HuH-7 (cell line): Measurements from ENCODE around the gene SLC2A11.

Experiments used
- DNase-seq: peaks from one replicate; pipeline ENCODE4 v3.0.0; 2011; ENCODE audit warnings: low spot score

Gene SLC2A11

DNA sequence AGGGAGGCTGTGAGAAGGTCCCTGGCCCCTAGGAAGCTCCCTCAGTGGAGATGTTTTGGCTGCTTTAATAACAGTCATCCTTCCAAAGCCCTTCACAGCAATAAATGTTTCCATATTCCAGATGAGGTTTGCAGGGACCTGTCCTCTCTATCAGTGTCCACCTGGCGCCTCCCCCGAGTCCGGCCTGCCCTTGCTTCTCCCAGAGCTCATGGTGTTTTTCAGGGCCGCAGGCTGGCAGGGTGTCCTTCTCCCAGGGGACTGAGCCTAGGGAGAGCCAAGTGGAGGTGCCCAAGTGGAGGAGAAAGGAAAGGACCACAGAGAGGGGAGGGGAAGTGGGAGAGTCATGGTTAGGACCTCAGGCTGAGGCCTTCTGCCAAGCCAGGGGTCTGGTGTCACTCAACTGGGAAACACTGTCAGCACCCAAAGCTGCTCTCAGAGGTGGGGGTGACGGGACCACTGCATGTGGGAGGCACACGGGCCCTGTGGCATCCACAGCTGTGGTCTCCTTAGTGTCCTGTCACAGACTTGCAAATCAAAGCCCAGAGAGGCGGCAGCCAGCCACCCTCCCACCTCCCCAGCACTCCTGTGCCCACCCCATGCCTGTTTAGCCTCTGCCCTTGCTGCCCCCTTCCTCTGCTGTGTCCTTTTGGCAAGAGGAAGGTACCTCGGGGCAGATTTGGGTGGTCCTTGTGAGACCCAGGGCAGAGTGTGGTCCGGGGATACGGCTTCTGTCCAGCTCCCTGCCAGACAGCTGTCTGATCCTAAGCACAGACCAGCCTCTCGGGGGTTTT is 25.3 kb upstream of the SLC2A11 start:
- DNase-seq: no peak

DNA sequence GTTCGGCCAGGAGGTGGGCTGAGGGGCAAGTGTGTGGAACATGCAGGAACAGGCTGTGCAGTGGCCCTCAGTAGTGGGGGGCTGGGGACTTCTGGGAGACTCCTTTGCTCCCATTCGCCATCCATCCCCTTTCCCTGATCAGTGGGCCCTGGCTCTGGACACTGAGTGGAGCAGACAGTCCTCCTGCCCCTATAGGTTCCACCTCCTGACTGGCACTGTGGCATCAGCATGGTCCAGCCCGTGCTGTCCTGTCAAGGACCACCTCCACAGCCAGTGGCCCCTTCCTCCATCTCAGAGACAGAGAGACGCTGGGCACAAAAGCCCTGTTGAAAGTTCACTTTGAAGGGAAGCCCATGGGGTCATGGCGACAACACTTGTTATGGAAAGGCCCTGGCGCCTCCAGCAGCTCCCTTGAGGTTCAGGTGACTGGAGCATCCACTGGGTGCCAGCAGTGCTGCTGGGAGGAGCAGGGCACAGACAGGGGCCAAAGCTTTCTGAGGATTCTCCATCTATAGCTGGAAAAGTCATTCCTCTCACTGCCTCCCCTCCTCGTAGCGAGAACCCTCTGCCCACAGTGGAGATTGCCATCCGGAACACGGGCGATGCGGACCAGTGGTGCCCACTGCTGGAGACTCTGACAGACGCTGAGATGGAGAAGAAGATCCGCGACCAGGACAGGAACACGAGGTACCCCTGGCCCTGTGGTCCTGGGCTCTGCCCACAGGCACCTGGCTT is 24.5 kb upstream of the SLC2A11 start:
- no peak for DNase-seq

DNA sequence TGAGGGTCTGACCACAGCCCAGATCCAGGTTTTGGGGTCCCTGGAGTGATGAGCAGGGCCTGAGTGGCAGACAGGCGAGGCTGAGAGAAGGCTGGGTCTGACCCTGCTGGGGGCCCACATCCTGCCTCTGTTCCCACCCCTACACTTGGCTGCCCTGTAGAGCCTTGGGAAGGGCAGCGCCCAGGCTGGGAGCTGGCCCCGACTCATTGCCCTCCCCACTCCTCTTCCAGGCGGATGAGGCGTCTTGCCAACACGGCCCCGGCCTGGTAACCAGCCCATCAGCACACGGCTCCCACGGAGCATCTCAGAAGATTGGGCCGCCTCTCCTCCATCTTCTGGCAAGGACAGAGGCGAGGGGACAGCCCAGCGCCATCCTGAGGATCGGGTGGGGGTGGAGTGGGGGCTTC is 23.8 kb upstream of the SLC2A11 start:
- no peak for DNase-seq

DNA sequence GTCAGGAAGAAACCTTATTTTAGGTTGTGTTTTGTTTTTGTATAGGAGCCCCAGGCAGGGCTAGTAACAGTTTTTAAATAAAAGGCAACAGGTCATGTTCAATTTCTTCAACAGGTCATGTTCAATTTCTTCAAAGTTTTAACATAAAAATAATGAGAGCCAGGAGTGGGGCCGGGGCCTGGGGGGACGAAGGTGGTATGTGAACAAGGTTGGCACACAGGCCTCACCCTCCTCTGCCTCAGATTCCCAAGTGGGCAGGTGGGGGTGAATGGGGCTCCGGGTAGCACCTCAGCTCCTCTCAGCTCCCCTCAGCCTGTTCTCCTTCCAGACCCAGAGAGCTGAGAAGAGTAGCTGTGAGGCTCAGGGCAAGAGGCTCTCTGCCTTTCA is 23.3 kb upstream of the SLC2A11 start:
- DNase-seq: no peak

DNA sequence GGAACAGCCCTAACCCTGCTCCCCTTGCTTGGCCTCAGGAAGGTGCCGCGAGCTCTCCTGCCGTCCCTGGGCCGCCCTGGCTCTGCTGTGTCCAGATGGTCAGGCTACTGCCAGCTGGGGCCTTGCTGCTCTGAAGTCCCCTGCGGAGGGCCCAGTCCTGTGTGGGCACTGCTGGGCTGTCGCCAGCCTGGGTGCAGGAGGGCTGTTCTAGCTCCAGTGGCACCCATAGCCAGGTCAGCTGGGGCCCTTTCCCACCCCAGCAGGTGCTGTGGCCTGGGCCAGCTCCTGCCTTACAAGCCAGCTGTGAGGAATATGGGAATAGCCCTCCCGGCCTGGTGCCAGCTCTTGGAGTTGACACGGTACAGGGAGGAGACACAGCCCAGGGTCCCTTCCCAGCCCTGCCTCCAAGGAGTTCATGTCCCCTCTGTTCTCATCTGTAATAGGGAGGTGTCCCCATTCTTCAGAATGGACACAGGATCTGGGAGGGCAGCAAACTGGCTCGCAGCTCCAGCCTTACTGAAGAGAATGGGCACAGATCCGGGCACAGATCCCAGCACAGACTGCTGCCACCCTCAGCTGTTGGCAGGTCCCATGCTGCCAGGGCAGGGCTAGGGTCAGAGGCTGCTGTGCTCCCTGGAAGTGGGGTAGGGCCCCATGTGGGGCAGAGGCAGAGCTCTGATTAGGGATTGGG is 22.7 kb upstream of the SLC2A11 start:
- no peak for DNase-seq

DNA sequence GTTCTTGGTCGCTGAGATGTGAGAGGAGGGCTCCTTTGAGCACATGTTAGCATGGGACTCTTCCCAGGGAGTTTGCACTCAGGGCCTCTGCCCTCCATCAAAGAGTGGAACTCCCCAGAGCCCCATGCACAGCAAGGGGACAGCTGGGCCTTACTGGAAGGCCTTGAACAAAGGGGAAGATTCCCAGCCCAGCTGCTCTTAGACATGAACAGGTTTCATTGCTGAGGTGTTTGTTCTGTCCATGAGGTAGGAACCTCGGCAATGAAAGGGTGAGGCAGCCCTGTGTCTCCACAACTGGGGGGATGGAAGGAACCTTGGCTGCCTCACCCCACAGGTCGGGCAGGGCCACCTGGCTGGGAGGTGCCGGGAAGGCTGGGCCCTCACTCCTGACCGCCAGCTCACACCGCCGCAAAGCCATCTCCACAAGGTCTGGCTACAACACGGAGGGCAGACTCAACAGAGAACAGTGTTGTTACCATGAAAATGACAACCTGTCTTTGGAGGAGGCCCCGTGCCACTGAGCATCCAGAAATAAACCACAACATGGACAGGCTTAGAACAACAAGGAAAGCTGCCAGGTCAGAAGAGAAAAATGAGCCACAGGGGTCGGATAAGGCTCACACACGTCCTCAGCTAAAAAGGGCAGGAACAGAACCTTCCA is 22.1 kb upstream of the SLC2A11 start:
- no peak for DNase-seq

DNA sequence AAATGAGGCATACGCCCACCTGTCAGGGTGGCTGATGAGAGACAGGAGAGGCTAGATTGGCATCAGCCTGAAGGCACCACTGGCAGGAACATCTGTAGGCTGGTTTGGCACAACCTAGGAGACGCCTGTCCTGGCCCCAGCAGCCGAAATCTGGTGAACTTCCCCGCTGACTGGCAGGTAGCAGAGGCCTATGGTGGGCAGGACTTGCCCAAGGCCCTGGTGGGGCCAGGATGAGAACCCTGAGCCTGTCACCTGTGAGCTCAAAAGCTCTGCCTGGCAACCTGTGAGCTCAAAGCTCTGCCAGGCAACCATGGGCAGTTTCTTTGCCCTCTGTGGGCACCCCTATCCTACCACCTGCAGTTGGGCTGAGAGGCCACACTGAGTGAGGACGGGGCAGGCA is 21.4 kb upstream of the SLC2A11 start:
- DNase-seq: no peak

DNA sequence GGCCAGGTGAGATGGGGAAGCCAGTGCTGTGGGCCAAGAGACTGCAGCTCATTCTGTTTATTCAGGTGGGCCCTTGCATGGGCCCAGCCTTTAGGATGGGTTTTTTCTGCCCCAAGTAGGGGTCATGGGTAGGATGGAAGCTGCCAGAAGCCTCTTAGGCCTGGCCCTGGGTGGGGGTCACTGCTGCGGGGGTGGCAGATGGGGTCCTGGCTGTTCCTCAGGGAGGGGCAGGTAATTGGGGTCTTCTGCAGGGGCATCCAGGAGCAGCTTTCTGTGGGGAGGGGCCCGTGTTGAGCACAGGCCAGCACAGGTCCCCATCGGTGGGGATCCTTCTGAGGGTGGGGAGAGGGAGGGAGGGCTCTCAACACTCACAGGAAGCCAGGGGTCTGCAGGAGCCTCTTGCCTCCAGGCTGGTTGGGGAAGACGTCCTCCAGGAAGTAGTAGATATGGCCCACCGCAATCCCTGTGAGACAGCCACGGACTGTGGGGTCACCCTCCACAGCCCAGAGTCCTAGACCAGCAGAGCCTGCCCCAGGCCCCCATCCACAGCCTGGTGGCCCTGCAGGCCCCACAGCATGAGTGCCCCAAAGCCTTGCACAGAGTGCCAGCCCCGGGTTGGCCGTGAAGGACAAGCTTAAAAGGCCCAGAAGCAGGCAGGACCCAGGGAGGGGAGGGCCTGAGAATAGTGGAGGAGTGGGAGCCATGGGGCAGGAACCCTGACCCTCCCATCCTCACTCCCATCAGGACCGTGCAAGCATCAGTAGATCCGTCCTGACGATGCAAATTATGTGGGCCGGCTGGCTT is 20.8 kb upstream of the SLC2A11 start:
- DNase-seq: no peak

DNA sequence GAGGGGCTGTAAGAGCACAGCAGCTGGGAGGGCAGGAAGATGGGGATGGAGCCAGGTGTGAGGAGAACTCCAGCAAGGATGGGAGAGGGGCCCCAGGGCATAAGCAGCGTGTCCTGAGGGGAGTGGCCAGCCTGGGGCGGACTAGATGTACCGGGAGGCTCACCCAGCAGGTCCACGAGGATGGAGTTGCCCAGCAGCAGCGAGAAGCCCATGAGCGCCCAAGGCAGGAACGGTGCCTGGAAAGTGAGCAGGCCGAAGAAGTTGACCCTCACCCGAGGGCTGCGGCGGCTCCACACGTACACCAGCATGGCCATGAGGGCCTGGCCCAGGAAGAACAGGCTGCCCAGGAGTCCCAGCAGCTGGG is 20.2 kb upstream of the SLC2A11 start:
- no peak for DNase-seq

DNA sequence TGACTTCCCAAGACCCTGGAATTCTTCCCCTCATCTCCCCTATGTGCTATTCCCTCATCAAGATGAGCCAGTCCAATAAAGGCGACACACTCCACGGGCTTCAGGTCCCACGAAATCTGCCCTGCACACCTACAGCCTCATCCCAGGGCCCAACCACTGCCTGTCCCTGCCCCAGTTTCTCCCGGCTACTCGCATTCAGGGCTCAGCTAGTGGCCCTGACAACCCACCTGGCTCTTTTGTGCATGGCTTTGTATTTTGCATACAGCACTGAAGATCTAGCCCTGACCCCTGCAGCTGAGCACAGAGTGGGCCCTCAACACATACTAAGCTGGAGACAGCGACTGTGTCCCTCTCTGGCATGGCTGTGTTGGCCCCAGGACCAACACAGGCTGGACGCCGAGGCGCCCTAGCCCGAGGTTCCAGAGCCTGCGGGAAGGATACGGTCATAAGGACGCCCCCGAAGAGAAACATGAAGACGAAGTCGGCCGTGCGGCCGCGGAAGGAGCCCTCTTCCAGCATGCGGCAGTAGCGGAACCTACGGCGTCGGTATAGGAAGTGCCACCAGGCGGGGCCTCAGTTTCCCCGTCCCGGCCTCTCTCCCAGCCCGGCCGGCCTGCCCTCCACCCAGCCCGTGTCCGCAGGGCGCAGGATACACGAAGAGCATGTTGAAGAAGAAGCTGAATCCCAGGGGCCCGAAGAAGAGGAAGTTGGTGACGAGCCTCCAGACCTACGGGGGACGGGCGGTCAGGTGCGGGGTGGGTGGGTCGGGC is 19.6 kb upstream of the SLC2A11 start:
- no peak for DNase-seq

DNA sequence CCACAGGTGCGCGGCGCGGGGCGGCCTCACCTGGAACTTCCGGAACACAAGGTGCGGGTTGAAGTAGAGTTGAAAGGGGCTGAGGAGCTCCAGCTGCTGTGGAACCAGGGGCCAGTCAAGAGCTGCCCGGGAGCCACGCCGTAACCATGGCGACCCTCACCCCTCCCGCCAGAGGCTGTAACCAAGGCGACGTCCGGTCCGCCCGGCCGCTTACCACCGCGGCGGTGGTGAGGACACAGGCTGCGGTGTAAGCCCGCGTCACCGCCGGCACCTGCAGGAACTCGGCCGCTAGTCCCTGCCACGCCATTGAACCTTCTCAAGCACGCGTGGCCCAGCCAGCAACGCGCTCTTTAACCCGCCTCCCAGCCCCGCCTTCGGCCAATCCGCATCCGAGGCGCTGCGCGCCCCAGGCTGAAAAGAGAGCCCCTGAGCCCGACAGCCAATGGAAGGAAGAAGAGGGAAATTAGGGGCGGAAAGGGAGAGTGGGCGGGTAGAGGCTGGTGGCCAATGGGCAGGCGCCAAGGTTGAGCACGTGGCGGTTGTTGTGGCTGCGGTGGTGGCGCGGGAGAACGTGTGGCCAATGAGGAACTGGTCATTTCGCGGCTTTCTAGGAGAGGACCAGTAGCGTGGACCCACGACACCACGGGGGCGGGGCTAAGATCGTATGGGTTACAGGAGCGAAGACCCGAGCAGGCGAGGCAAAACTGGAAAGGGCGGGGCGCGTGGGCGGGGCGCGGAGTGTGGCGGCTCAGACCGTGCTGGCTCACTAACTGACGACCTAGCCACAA is 18.8 kb upstream of the SLC2A11 start, which contains the start of gene DERL3:
TSS of gene DERL3 (minus strand) at position 326 of the 788 bp plus-strand sequence. CDS start at position 307, 19 bp downstream.
- no peak for DNase-seq

DNA sequence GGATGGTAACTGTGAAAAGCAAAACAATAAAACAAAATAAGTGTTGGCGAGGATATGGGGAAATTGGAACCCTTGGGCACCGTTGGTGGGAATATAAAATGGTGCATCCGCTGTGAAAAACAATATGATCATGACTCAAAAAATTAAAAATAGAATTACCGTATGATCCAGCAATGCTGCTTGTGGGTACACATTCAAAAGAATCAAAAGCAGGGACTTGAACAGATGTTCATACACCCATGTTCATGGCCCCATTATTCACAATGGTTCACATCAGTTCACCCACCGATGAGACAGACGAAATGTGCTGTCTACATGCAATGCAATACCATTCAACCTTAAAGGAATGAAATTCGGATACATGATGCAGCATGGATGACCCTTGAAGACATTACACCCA is 17.6 kb upstream of the SLC2A11 start:
- no peak for DNase-seq

DNA sequence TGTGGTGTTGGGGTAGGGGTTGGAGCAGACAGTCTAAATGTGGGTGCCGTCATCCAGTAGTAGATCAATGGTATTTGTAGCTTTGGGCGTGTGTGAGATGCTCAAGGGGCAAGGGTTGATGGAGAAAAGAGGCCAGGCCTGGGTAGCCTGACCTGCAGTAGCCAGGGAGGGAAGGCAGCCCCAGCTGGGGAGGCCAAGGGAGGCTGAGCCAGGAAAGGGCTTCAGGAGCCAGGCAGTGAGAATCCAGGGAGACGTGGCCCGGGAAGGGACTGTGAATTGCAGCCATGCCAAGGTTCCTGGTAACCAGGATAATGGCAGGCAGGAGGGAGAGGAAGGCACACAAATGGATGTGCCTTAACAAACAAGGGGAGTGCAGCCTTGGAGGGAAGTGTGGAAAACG is 16.4 kb upstream of the SLC2A11 start:
- no peak for DNase-seq

DNA sequence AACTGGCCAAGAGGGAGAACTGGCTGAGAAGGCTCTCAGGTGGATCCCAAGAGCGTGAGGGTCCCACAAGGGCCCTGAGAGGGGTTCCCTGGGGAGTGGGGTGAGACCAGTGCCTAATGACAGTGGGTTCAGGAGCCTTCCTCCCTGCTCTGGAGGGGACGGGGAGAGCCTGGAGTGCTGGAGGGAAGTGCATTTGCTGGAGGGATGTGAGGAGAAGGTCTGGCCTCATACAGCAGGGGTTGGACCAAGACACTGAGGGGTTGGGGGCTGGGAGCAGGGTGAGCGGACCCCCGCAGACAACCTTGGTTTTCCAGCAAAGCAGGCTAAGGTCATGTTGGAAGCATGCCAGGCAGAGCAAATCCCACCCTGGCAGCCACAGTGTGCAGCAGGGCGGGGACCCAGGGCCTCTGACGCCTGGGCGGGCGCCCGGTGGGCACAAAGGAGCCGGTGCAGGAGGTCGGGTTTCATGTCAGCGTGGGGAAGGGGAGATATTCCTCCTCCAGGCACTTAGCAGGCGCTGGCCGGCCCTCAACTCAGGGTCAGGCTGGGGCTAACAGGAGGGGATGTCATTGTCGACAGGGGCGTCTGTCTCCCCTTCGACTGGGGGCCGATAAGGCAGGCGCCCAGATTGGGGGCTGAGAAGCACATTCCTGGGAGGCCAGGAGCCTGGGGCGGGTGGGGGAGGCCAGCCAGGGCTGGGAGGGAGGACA is 15.8 kb upstream of the SLC2A11 start:
- DNase-seq: no peak

DNA sequence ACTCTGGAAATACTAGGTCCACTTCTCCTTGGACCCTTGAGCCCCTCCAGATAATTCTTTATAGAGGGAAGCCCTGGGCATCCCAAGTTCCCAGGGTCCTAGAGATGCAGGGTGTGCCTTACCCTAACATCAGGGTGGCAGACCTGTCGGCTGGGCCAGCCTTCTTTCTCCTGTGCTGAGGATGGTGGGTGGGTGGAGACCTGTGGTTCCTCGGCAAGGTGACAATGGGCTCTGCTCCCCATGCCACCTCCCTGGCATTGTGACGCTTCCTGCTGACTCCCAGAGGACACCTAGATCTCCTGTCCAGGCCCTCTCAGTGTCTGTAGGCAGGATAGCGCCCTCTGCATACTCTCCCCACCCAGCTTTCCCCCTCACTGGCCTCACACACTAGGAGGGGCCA is 15.1 kb upstream of the SLC2A11 start:
- DNase-seq: no peak

DNA sequence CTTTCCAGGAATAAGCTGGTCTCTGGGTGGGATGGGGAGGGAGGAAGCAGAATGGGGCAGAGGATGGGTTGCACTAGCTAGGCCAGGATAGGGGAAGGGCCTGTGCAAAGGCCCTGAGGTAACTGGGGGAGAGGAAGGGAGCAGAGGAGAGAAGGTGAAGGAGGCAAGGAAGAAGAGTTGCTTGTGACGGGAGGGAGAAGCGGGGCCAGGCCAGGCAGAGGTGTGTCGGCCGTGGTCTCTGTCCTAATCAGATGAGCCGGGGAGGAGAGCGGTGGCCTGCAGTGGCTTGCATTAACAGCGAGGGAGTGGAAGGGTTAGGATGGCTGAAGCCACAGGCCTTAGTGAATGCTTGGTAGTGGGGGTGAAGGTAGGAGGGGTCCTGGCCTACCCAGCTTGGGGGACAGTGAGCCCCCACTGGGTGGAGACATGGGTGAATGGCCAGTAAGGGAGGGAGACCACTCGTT is 12.9 kb upstream of the SLC2A11 start:
- DNase-seq: no peak

DNA sequence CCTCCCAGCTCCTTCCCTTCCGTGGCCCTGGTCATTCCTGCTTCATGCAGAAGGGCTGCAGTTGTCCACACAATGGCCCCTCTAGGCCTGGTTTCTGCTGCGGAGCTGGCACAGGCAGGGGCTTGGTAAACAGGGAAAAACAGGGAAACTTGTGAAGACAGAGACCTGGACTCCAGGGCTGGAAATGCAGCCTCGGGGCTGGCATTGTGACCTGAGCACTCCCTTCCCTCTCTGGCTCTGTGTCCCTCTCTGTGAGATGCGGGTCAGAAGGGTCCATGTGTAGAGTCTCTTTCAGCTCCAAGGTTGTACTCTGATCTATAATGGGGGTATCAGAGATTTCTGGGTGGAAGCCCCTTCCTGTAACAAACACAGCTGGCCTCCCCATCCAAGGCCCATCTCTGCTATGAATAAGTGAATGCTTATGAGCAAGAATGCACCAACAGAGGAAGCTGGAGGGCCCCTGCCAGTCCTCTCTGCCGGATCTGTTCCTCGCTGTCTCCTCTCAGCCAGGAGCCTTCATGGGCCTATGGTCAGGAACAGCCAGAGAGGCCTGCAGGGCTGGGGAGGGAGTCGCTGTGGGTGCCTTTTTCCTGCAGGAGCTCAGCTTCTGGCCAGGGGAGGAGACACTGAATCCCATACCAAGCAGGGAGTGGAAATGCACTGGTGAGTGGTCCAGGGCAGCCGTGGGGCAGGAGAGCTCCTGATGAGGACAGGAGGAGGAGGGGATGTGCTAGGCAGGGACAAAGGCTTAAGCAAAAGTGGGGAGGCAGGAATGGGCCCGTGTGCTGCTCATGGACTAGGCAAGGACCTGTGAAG is 12.2 kb upstream of the SLC2A11 start:
- DNase-seq: no peak

DNA sequence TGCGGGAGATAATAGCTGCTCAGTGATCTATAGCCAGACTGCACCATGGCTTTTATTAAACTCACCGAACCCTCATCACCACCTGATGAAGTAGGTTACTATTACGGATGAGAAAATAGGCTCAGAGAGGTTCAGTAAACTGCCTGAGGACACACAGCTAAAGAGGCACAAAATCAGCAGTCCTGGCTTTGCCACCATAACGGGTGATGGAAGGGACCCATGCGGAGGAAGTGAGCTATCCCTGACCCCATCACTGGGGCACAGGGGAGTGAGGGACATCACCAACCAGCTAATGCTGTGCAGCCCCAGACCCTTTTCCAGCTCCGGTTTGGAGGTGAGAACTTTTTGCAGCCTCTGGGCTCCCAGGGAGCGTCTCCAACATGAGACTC is 11.6 kb upstream of the SLC2A11 start:
- DNase-seq: no peak
